ENCODE data around the gene CAMTA1.

CAMTA1 gene

GRCh38 chr1:7222695-7223015 lies 437.4 kb downstream of the CAMTA1 start:
- DNase-seq, result no peak

- no peak for DNase-seq
These were observed 438.3 kb downstream of the CAMTA1 start for GRCh38 chr1:7223334-7224080.

- no peak for DNase-seq
These were observed 438.9 kb downstream of the CAMTA1 start for GRCh38 chr1:7224081-7224534.

- DNase-seq, result no peak
These were observed 439.4 kb downstream of the CAMTA1 start for GRCh38 chr1:7224644-7225043.

- no peak for DNase-seq
These were observed 440.7 kb downstream of the CAMTA1 start for GRCh38 chr1:7225711-7226505.

- DNase-seq, result no peak
These were observed 442.4 kb downstream of the CAMTA1 start for GRCh38 chr1:7227654-7228053.

- no peak for DNase-seq
These were observed 443.2 kb downstream of the CAMTA1 start for GRCh38 chr1:7228252-7228961.

GRCh38 chr1:7229186-7229585 lies 443.9 kb downstream of the CAMTA1 start:
- no peak for DNase-seq

GRCh38 chr1:7229696-7230631 lies 444.7 kb downstream of the CAMTA1 start:
- DNase-seq, result no peak

GRCh38 chr1:7232441-7233236 lies 447.4 kb downstream of the CAMTA1 start:
- no peak for DNase-seq

- no peak for DNase-seq
These were observed 447.9 kb downstream of the CAMTA1 start for GRCh38 chr1:7233237-7233540.

- DNase-seq, result no peak
These were observed 448.6 kb downstream of the CAMTA1 start for GRCh38 chr1:7233646-7234470.

GRCh38 chr1:7234471-7234755 lies 449.2 kb downstream of the CAMTA1 start:
- DNase-seq, result no peak

- no peak for DNase-seq
These were observed 450.7 kb downstream of the CAMTA1 start for GRCh38 chr1:7235871-7236517.

GRCh38 chr1:7236844-7237515 lies 451.7 kb downstream of the CAMTA1 start:
- DNase-seq, result no peak

GRCh38 chr1:7247158-7247557 lies 461.9 kb downstream of the CAMTA1 start:
- DNase-seq, result no peak

- DNase-seq, result no peak
These were observed 462.7 kb downstream of the CAMTA1 start for GRCh38 chr1:7247791-7248548.

- no peak for DNase-seq
These were observed 463.4 kb downstream of the CAMTA1 start for GRCh38 chr1:7248549-7249199.

GRCh38 chr1:7249516-7249915 lies 464.3 kb downstream of the CAMTA1 start:
- DNase-seq, result no peak

Measured in effector CD4-positive, alpha-beta T cell (primary cell).